GM10248 (cell line): Measurements from ENCODE around the gene SUPT6H.

Experiments
- CTCF ChIA-PET: fragments of 300-600 bp; sonication (Branson Sonifier 250); formaldehyde crosslinking; extraction: SDS; loops from one replicate; lab custom pipeline; 2021; ENCODE audit warnings: antibody characterized with exemption; lab: Yijun Ruan, JAX
- POLR2A ChIA-PET: fragments of 350-650 bp; sonication (Branson Sonifier 250); formaldehyde crosslinking; extraction: SDS; loops from one replicate; lab custom pipeline; 2020; ENCODE audit warnings: antibody characterized with exemption; lab: Yijun Ruan, JAX
- DNase-seq: peaks from one replicate; pipeline ENCODE4 v3.0.0; 2012; ENCODE audit errors: extremely low spot score
- TF ChIP-seq, protein P1 (sequence below): IDR thresholded peaks from 2 replicates; pipeline ENCODE4 v1.5.1; 2012; ENCODE audit warnings: mild to moderate bottlenecking, low read depth; ENCODE audit errors: extremely low read depth, missing control alignments, control extremely low read depth

SUPT6H gene

DNA sequence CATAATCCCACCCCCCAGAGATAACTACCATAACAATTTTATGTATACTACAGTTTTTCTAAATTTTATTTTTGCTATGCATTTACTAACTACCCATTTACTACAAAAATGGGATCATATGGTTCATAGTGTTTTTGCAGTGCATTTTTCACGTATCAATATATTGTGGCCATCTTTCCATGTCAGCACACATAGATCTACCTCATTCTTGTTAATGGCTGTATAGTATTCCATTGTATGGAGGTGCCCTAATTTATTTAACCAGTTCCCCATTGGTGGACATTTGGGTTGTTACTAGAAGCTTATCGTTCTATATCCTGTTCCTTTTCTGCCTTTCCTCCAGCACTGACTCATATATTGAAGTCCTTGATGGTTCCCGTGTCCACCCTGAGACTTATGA is 27.0 kb downstream of the SUPT6H start:
- DNase-seq, result no peak
- CTCF ChIA-PET, result interaction anchor here (1.2 to 1.4 kb wide), 3 partner anchors 12 to 77 kb away, joined by 3 to 6 read pairs (median 3); partner anchors contain the start of gene PROCA1
- POLR2A ChIA-PET, result interaction anchor here (1.2 kb wide), 1 partner anchor 13 kb away, joined by 4 read pairs; no protein-coding TSS in a partner anchor
- TF ChIP-seq, protein P1, sequence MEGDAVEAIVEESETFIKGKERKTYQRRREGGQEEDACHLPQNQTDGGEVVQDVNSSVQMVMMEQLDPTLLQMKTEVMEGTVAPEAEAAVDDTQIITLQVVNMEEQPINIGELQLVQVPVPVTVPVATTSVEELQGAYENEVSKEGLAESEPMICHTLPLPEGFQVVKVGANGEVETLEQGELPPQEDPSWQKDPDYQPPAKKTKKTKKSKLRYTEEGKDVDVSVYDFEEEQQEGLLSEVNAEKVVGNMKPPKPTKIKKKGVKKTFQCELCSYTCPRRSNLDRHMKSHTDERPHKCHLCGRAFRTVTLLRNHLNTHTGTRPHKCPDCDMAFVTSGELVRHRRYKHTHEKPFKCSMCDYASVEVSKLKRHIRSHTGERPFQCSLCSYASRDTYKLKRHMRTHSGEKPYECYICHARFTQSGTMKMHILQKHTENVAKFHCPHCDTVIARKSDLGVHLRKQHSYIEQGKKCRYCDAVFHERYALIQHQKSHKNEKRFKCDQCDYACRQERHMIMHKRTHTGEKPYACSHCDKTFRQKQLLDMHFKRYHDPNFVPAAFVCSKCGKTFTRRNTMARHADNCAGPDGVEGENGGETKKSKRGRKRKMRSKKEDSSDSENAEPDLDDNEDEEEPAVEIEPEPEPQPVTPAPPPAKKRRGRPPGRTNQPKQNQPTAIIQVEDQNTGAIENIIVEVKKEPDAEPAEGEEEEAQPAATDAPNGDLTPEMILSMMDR, result no peak

DNA sequence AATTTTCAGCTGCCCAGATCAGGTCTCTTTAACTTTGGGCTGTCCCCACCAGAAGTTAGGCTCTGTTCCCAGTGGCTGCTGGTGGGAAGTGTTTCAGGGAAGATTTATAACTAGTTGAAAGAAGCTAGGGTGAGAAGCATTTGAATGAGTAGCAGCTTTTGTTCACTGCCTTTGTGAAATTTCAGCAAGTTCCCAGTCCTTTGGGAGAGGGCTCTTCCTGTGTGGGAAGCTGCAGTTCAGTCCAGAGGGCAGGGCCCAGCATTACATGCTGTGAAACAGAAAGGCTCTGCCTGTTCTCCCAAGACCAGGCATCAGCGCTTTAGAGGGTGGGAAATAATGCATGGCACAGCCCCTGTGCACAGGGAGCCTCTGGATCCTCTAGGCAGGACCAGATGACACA is 31.9 kb downstream of the SUPT6H start:
- TF ChIP-seq, protein P1, result no peak
- POLR2A ChIA-PET, result interaction anchor here (1.2 kb wide), 1 partner anchor 15 kb away, joined by 3 read pairs; no protein-coding TSS in a partner anchor
- no peak for DNase-seq
- CTCF ChIA-PET, result interaction anchor here (0.9 to 1.5 kb wide), 6 partner anchors 19 to 792 kb away, joined by 3 read pairs; no protein-coding TSS in a partner anchor

DNA sequence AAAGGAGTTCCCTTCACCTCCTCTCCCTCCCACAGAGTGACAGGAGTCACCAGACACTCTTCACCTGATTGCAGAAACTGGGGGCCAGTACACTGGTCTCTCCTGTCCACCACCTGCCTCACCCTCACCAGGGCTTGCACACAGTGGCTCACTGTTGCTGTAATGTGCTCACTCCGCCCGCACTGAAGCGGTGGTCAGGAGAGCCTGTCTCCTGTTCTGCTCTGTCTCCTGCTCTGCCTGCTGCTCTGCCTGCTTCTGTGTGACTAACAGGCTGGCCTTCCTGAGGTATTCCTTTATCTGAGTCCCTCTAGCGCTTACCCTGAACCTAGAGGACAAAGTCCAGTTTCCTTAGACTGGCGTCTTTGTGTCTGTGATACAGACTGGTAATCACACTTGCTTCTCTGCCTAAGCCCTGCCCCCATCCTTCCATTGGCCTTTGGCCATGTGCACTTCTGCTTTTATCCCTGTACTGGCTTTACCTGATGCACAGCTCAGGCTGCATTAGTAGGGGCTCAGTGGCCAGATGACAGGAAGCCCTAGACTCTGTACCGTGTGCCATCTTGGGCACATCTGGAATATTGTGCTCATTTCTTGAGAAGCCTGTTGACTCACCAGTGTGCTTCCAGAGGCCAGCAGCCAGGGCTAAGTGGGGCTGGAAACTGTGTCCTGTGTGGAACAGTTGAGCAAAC is 36.4 kb downstream of the SUPT6H start:
- ChIA-PET CTCF (no interaction called here), POLR2A (no interaction called here)
- TF ChIP-seq, protein P1, result no peak
- DNase-seq, result no peak

DNA sequence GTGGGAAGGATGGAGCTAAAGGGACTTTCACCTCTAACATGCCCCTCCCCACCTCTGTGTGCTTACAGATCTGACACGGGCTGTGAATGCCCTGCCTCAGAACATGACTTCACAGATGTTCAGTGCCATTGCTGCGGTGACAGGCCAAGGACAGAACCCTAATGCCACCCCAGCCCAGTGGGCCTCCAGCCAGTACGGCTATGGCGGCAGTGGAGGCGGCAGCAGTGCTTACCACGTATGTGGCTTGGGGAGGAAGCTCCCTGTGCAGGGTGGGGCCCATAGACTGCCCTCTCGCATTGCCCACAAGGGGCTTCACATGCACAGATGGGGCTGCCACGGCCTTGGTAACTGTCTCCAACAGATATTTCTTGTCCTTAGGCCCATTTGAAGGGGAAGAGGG is 38.3 kb downstream of the SUPT6H start:
- no peak for DNase-seq
- ChIA-PET POLR2A (no interaction called here), CTCF (interaction anchor here (0.9 to 2.5 kb wide), 3 partner anchors 11 to 56 kb away, joined by 3 to 9 read pairs (median 4); partner anchors contain the start of gene PROCA1)
- TF ChIP-seq, protein P1, result no peak

DNA sequence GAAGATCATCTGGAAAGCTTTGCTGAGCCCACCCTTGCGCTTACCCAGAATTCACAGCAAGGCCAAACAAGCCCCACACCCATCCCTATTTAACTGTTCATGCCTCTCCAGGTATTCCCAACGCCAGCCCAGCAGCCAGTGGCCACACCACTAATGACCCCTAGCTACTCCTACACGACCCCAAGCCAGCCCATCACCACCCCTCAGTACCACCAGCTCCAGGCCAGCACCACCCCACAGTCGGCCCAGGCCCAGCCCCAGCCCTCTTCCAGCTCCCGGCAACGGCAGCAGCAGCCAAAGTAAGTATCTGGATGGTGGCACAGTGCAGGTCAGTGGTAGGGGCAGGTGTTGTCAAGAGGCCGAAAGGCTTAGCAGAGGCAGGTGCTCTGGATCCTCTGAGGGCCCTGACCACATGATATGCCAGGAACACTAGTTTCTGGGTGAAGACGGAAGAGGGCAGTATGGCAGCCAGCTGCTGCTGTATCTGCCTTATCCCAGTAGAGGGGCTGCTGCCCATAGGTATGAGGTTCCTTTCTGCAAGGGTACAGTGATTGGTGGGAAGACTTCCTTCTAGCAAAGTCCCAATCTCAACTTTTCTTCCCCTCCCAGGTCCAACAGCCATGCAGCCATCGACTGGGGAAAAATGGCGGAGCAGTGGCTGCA is 39.0 kb downstream of the SUPT6H start:
- POLR2A ChIA-PET, result no interaction called here
- DNase-seq, result no peak
- CTCF ChIA-PET, result interaction anchor here (0.9 to 2.5 kb wide), 4 partner anchors 11 to 57 kb away, joined by 3 to 9 read pairs (median 4); partner anchors contain the start of genes PROCA1 and SDF2
- TF ChIP-seq, protein P1, result no peak

DNA sequence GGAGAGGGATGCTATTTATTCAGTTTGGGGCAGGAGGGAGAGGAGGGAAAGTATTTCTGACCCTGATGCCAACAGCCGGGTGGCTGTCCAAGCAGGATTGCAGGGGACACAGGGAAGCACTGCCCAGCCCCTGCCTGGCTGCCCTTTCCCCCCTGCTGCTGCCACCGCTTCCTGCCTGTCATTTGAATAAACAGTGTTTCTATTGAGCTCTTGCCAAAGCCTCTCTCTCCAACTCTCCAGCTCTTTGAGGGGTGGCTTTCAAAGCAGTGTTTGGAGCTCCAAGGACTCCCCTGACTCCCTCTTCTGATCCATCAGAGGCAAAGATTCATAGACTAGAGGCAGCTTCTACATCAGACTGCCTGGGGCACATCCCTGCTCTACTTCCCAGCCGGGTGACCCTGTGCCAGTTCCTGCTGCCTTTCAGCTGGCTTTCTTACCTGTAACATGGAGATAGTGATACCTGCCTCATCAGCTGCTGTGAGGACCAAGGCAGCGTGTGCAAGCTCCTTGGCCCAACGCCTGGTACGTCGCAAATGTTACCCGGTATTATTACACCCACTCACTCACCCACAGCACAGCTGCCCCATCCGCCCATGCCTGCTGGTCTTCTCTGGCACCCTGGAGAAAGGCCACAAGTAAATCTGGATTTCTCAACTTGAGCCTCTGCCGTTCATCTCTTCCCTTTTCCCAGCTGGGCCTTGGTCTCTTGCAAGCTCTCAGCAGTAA is 40.2 kb downstream of the SUPT6H start:
- TF ChIP-seq, protein P1, result no peak
- CTCF ChIA-PET, result interaction anchor here (0.8 to 2.5 kb wide), 8 partner anchors 9 to 89 kb away, joined by 3 to 9 read pairs (median 4); partner anchors contain the start of genes PROCA1, RPL23A and SDF2
- POLR2A ChIA-PET, result interaction anchor here (0.5 to 1.0 kb wide), 3 partner anchors 17 to 40 kb away, joined by 3 read pairs; partner anchors contain the start of genes SDF2 and SUPT6H

More for the DNA sequence above, 40.2 kb downstream of the SUPT6H start:
- no peak for DNase-seq
